ENCODE results near the gene SGK1. TPM values are rescaled to one million over a fixed set of nuclear protein-coding genes. Genes with fewer than 3 reads are reported as not detected.
"Not testable (repeated sequence)": the region's sequence is repeated elsewhere in the genome, so short reads cannot be mapped to it uniquely, and the experiment has no call there.

SGK1 gene
- polyA plus RNA-seq, 4 donors = 54.5 to 848 (median 183) TPM

- no peaks in the 10 kb centered on the region for H3K4me1 ChIP-seq (ENCODE audit: control insufficient read depth in 3 of 3, insufficient read depth in 2 of 3, low read depth in 1 of 3, low read length in 2 of 3)
- WGBS, 3 donors = 87 to 94% (median 89%) methylated on average over 1 of the region's 1 CpG
- H3K27me3 ChIP-seq (ENCODE audit: control insufficient read depth in 3 of 3, insufficient read depth in 3 of 3, low read length in 3 of 3) = no peaks in the 10 kb centered on the region
- no peak for FAIRE-seq
- H3K27ac ChIP-seq (ENCODE audit: low read depth in 1 of 3, low read length in 2 of 3) = peak overlapping the region in 1 of 3 donors; percentile 37
- H3K4me3 ChIP-seq (ENCODE audit: low read depth in 1 of 3, low read length in 3 of 3) = no peak overlapping the region
- peaks cover 0 to 3% of the 10 kb centered on the region in 2 donors for H3K9me3 ChIP-seq (ENCODE audit: control insufficient read depth in 2 of 2, insufficient read depth in 1 of 2, low read depth in 1 of 2, low read length in 1 of 2)
- DNase-seq = no peak
- no peaks in the 10 kb centered on the region for H3K36me3 ChIP-seq (ENCODE audit: control insufficient read depth in 3 of 3, insufficient read depth in 2 of 3, low read depth in 1 of 3, low read length in 3 of 3)
Measured at GRCh38 chr6:134289204-134289575, 28.7 kb downstream of the SGK1 start.

DNA sequence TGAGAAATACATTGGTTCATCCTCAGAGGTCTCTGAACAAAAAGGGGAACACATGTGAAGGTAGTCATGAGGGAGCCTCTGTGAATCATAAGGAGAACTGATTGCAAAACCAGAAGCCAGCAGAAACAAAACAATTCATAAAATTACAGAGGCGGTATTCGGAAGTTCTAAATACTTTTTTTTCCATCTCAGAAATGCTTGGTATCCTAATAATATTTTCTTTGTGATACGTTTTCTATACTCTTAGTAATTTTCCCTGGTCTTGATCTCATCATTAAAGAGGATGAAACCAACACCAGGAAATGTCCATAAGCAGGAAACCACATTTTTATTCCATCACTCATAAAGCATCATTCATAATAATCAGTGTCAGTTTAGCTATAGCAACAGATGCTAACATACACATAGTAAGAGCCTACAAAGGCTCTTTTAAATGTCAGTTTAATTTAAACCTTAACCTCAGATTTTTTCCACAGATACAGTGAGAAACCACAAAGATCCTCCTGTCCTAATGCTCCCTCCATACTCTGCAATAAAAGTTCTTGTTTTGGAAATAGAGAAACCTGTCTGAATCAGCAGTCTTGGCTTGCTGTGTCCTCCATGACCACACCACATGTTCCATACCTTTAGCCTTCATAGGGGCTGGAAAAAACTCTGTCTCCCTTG, 29.2 kb downstream of the SGK1 start:
- H3K4me3 ChIP-seq (ENCODE audit: low read depth in 1 of 3, low read length in 3 of 3) = no peak overlapping the region
- WGBS, 3 donors = 46 to 90% (median 66%) methylated on average over 3 of the region's 3 CpGs
- no peak for DNase-seq
- no peaks in the 10 kb centered on the region for H3K27me3 ChIP-seq (ENCODE audit: control insufficient read depth in 3 of 3, insufficient read depth in 3 of 3, low read length in 3 of 3)
- peaks cover 0 to 3% of the 10 kb centered on the region in 2 donors for H3K9me3 ChIP-seq (ENCODE audit: control insufficient read depth in 2 of 2, insufficient read depth in 1 of 2, low read depth in 1 of 2, low read length in 1 of 2)
- H3K27ac ChIP-seq (ENCODE audit: low read depth in 1 of 3, low read length in 2 of 3) = peak overlapping the region in 1 of 3 donors; percentile 37
- FAIRE-seq = no peak
- H3K4me1 ChIP-seq (ENCODE audit: control insufficient read depth in 3 of 3, insufficient read depth in 2 of 3, low read depth in 1 of 3, low read length in 2 of 3) = no peaks in the 10 kb centered on the region
- no peaks in the 10 kb centered on the region for H3K36me3 ChIP-seq (ENCODE audit: control insufficient read depth in 3 of 3, insufficient read depth in 2 of 3, low read depth in 1 of 3, low read length in 3 of 3)

GRCh38 chr6:134287859-134288537, 29.9 kb downstream of the SGK1 start:
- FAIRE-seq (no peak), DNase-seq (no peak)
- Histone ChIP-seq H3K36me3 (ENCODE audit: control insufficient read depth in 3 of 3, insufficient read depth in 2 of 3, low read depth in 1 of 3, low read length in 3 of 3) (no peaks in the 10 kb centered on the region), H3K4me3 (ENCODE audit: low read depth in 1 of 3, low read length in 3 of 3) (no peak overlapping the region), H3K4me1 (ENCODE audit: control insufficient read depth in 3 of 3, insufficient read depth in 2 of 3, low read depth in 1 of 3, low read length in 2 of 3) (no peaks in the 10 kb centered on the region), H3K27me3 (ENCODE audit: control insufficient read depth in 3 of 3, insufficient read depth in 3 of 3, low read length in 3 of 3) (no peaks in the 10 kb centered on the region), H3K27ac (ENCODE audit: low read depth in 1 of 3, low read length in 2 of 3) (peak overlapping the region in 2 of 3 donors; percentile 20 to 62), H3K9me3 (ENCODE audit: control insufficient read depth in 2 of 2, insufficient read depth in 1 of 2, low read depth in 1 of 2, low read length in 1 of 2) (peaks cover 0 to 3% of the 10 kb centered on the region in 2 donors)
- WGBS, 3 donors = 70 to 95% (median 84%) methylated on average over 2 of the region's 2 CpGs

GRCh38 chr6:134282816-134283215, 35.1 kb downstream of the SGK1 start:
- Histone ChIP-seq H3K27me3 (ENCODE audit: control insufficient read depth in 3 of 3, insufficient read depth in 3 of 3, low read length in 3 of 3) (no peaks in the 10 kb centered on the region), H3K4me3 (ENCODE audit: low read depth in 1 of 3, low read length in 3 of 3) (no peak overlapping the region), H3K9me3 (ENCODE audit: control insufficient read depth in 2 of 2, insufficient read depth in 1 of 2, low read depth in 1 of 2, low read length in 1 of 2) (no peaks in the 10 kb centered on the region), H3K27ac (ENCODE audit: low read depth in 1 of 3, low read length in 2 of 3) (no peak overlapping the region), H3K36me3 (ENCODE audit: control insufficient read depth in 3 of 3, insufficient read depth in 2 of 3, low read depth in 1 of 3, low read length in 3 of 3) (no peaks in the 10 kb centered on the region), H3K4me1 (ENCODE audit: control insufficient read depth in 3 of 3, insufficient read depth in 2 of 3, low read depth in 1 of 3, low read length in 2 of 3) (no peaks in the 10 kb centered on the region)
- 88 to 94% (median 93%) methylated on average over 3 of the region's 3 CpGs for WGBS, 3 donors
- no peak for DNase-seq
- FAIRE-seq = no peak

DNA sequence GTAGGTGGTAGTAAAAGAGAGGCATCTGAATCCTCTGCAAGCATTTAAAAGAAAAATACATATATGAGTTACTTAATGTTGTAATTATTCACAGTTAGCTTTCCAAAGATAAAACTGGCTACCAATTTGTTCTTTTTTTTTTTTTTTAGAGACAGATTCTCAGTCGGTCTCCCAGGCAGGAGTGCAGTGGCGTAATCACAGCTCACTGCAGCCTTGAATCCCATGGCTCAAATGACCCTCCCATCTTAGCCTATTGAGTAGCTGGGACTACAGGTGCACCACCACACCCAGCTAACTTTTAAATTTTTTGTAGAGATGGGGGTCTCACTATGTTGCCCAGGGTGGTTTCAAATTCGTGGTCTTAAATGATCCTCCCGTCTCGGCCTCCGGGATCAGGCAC, 36.5 kb downstream of the SGK1 start:
- 97 to 98% (median 97%) methylated on average over 6 of the region's 6 CpGs for WGBS, 3 donors
- FAIRE-seq (no peak), DNase-seq (no peak)
- H3K27ac ChIP-seq (ENCODE audit: low read depth in 1 of 3, low read length in 2 of 3) = no peak overlapping the region
- H3K36me3 ChIP-seq (ENCODE audit: control insufficient read depth in 3 of 3, insufficient read depth in 2 of 3, low read depth in 1 of 3, low read length in 3 of 3) = no peaks in the 10 kb centered on the region
- no peaks in the 10 kb centered on the region for H3K9me3 ChIP-seq (ENCODE audit: control insufficient read depth in 2 of 2, insufficient read depth in 1 of 2, low read depth in 1 of 2, low read length in 1 of 2)
- H3K4me3 ChIP-seq (ENCODE audit: low read depth in 1 of 3, low read length in 3 of 3) = no peak overlapping the region
- H3K27me3 ChIP-seq (ENCODE audit: control insufficient read depth in 3 of 3, insufficient read depth in 3 of 3, low read length in 3 of 3) = no peaks in the 10 kb centered on the region
- H3K4me1 ChIP-seq (ENCODE audit: control insufficient read depth in 3 of 3, insufficient read depth in 2 of 3, low read depth in 1 of 3, low read length in 2 of 3) = no peaks in the 10 kb centered on the region

GRCh38 chr6:134278000-134278399, 39.9 kb downstream of the SGK1 start:
- Histone ChIP-seq H3K4me1 (ENCODE audit: control insufficient read depth in 3 of 3, insufficient read depth in 2 of 3, low read depth in 1 of 3, low read length in 2 of 3) (no peaks in the 10 kb centered on the region), H3K27ac (ENCODE audit: low read depth in 1 of 3, low read length in 2 of 3) (no peak overlapping the region), H3K36me3 (ENCODE audit: control insufficient read depth in 3 of 3, insufficient read depth in 2 of 3, low read depth in 1 of 3, low read length in 3 of 3) (no peaks in the 10 kb centered on the region), H3K4me3 (ENCODE audit: low read depth in 1 of 3, low read length in 3 of 3) (no peak overlapping the region), H3K9me3 (ENCODE audit: control insufficient read depth in 2 of 2, insufficient read depth in 1 of 2, low read depth in 1 of 2, low read length in 1 of 2) (no peaks in the 10 kb centered on the region), H3K27me3 (ENCODE audit: control insufficient read depth in 3 of 3, insufficient read depth in 3 of 3, low read length in 3 of 3) (no peaks in the 10 kb centered on the region)
- FAIRE-seq (no peak), DNase-seq (no peak)
- 87 to 89% (median 88%) methylated on average over 6 of the region's 6 CpGs for WGBS, 3 donors

DNA sequence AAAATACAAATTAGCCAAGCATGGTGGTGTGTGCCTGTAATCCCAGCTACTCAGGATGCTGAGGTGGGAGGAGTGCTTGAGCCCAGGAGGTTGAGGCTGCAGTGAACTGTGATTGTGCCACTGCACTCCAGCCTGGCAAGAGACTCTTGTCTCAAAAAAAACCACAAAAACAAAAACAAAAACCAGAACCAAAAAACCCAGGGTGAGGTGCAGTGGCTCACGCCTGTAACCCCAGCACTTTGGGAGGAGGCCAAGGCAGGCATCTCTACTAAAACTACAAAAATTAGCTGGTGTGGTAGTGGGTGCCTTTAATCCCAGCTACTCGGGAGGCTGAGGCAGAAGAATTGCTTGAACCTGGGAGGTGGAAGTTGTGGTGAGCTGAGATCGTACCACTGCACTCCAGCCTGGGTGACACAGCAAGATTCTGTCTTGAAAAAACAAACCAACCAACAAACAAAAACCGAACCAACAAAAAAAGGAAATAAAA, 41.0 kb downstream of the SGK1 start:
- H3K27ac ChIP-seq (ENCODE audit: low read depth in 1 of 3, low read length in 2 of 3); DNase-seq; FAIRE-seq; H3K27me3 ChIP-seq (ENCODE audit: control insufficient read depth in 3 of 3, insufficient read depth in 3 of 3, low read length in 3 of 3); H3K4me3 ChIP-seq (ENCODE audit: low read depth in 1 of 3, low read length in 3 of 3); H3K36me3 ChIP-seq (ENCODE audit: control insufficient read depth in 3 of 3, insufficient read depth in 2 of 3, low read depth in 1 of 3, low read length in 3 of 3); H3K9me3 ChIP-seq (ENCODE audit: control insufficient read depth in 2 of 2, insufficient read depth in 1 of 2, low read depth in 1 of 2, low read length in 1 of 2); H3K4me1 ChIP-seq (ENCODE audit: control insufficient read depth in 3 of 3, insufficient read depth in 2 of 3, low read depth in 1 of 3, low read length in 2 of 3): not testable (repeated sequence)
- WGBS, 3 donors = 62 to 85% (median 71%) methylated on average over 4 of the region's 4 CpGs

DNA sequence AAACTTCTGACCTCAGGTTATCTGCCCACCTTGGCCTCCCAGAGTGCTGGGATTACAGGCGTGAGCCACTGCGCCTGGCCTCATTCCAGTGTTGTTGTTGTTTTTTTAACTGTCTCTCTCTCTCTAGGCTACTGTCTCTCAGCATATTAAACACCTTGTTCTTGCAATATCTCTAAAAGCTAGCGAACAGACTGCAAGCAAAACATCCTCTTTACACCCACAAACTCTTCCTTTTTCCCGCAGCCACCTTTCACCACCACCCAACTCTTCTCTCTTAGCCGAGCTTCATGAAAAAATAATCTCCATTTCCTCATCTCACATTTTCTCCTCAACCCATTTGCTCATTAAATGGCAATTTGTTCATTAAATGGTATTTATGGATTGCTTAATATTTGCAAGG, 45.5 kb downstream of the SGK1 start:
- 55 to 78% (median 70%) methylated on average over 5 of the region's 5 CpGs for WGBS, 3 donors
- FAIRE-seq (no peak), DNase-seq (no peak)
- Histone ChIP-seq H3K27me3 (ENCODE audit: control insufficient read depth in 3 of 3, insufficient read depth in 3 of 3, low read length in 3 of 3) (no peaks in the 10 kb centered on the region), H3K27ac (ENCODE audit: low read depth in 1 of 3, low read length in 2 of 3) (no peak overlapping the region), H3K9me3 (ENCODE audit: control insufficient read depth in 2 of 2, insufficient read depth in 1 of 2, low read depth in 1 of 2, low read length in 1 of 2) (no peaks in the 10 kb centered on the region), H3K4me1 (ENCODE audit: control insufficient read depth in 3 of 3, insufficient read depth in 2 of 3, low read depth in 1 of 3, low read length in 2 of 3) (no peaks in the 10 kb centered on the region), H3K4me3 (ENCODE audit: low read depth in 1 of 3, low read length in 3 of 3) (no peak overlapping the region), H3K36me3 (ENCODE audit: control insufficient read depth in 3 of 3, insufficient read depth in 2 of 3, low read depth in 1 of 3, low read length in 3 of 3) (no peaks in the 10 kb centered on the region)
